ENCODE measurements around the gene ASIC2.

DNA sequence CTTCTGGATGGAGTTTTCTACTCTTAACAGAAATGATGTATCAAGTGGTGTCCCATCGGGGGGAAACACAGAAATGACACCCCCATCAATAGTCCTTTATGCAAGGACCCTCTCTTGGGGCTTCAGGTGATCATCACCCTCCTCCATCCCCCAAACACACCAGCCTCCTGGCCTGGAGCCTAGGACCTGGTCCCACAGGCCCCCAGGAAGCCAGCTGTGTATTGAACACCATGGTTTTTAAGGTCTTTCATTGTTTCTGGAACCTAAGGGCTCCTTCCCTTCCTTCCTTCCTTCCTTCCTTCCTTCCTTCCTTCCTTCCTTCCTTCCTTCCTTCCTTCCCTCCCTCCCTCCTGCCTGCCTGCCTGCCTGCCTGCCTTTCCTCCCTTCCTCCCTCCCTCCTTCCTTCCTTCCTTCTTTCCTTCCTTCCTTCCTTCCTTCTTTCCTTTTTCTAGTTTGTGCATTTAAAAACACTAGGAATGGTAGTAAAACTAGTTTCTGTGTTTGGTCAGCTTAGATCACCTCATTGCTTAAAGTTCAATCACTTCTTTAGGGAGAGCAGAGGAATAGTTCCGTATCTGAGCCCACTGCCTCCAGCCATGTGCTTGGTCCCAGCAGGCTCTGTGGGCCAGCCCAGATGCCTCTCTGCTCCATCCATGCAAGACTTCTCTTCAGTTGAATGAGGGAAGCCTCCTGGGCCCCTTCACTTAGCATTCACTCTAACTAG lies 23.6 kb downstream of the ASIC2 start:
- TF ChIP-seq POLR2AphosphoS5 (IDR thresholded peaks at IDR 0.05; ENCODE audit: low read depth, low read length) (no peak), CTCF (IDR thresholded peaks at IDR 0.05) (no peak), SIN3A (IDR thresholded peaks at IDR 0.05; ENCODE audit: borderline replicate concordance, insufficient read depth, low read depth, low read length) (no peak), TCF7L2 (IDR thresholded peaks at IDR 0.05; ENCODE audit: low read depth, low read length) (no peak)

Measured in Panc1 (cell line).